ENCODE results near the gene APOBEC4.

DNA sequence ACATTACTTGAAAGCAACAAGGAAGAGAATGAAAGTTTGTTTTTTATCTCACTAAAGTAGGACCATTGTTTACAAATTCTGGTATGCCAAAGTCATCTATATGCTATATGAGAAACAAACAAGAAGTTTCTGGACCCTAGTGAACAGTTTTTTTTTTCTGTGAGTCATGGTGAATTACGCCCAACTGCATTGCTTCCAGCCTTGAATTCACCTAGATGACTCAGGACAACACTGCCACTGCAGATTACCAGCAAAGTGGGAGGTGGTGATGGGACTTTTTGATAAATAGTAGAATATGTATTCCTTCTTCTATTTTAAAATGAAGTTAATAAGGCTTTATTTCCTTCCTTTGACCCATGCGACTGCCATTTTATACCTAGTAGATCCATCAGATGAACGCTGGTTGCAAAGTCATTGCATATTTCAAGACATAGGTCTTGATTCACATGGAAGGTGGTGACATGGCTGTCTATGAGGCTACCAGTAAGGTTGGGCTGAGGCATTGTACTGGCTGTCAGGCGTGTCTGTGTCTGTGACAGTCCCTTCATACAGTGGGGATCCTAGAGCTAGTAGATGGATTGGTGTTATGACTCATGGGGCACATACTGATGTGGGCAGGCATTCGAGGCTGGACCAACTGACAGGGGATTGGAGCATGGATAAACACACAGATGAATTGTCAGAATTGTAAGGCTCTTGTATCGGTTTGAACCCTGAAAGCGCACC lies 49.1 kb upstream of the APOBEC4 start:
- TF ChIP-seq, protein P1, sequence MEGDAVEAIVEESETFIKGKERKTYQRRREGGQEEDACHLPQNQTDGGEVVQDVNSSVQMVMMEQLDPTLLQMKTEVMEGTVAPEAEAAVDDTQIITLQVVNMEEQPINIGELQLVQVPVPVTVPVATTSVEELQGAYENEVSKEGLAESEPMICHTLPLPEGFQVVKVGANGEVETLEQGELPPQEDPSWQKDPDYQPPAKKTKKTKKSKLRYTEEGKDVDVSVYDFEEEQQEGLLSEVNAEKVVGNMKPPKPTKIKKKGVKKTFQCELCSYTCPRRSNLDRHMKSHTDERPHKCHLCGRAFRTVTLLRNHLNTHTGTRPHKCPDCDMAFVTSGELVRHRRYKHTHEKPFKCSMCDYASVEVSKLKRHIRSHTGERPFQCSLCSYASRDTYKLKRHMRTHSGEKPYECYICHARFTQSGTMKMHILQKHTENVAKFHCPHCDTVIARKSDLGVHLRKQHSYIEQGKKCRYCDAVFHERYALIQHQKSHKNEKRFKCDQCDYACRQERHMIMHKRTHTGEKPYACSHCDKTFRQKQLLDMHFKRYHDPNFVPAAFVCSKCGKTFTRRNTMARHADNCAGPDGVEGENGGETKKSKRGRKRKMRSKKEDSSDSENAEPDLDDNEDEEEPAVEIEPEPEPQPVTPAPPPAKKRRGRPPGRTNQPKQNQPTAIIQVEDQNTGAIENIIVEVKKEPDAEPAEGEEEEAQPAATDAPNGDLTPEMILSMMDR (IDR thresholded peaks at IDR 0.05), result no peak
- TF ChIP-seq POLR2A (IDR thresholded peaks at IDR 0.05), result no peak
- TF ChIP-seq POLR2AphosphoS5 (IDR thresholded peaks at IDR 0.05), result no peak
